Measurements from ENCODE around the gene ARHGAP42.
A peak's percentile ranks its signal among the peaks of the same experiment; 100 is the strongest.

ARHGAP42 gene

GRCh38 chr11:100918551-100919500 lies 231.7 kb downstream of the ARHGAP42 start:
- no peaks in the 10 kb centered on the region for H3K9me3 ChIP-seq (ENCODE audit: control insufficient read depth in 5 of 5, low read length in 5 of 5)
- peak overlapping the region; percentile 14 for H3K27ac ChIP-seq (ENCODE audit: low read depth, low read length)
- no peaks in the 10 kb centered on the region for H3K27me3 ChIP-seq (ENCODE audit: control insufficient read depth in 5 of 5, insufficient read depth in 4 of 5, low read length in 5 of 5)
- H3K9ac ChIP-seq (ENCODE audit: low read length in 5 of 5) = no peak overlapping the region
- H3K36me3 ChIP-seq (ENCODE audit: control insufficient read depth in 5 of 5, insufficient read depth in 5 of 5, low read length in 5 of 5) = peaks cover 0 to 3% (median 0%) of the 10 kb centered on the region in 5 donors
- no peak overlapping the region for H3K4me3 ChIP-seq (ENCODE audit: low read depth in 1 of 5, low read length in 5 of 5)
- peaks cover 0 to 25% (median 11%) of the 10 kb centered on the region in 5 donors for H3K4me1 ChIP-seq (ENCODE audit: control insufficient read depth in 5 of 5, insufficient read depth in 5 of 5, low read length in 5 of 5)

- peaks cover 0 to 25% (median 11%) of the 10 kb centered on the region in 5 donors for H3K4me1 ChIP-seq (ENCODE audit: control insufficient read depth in 5 of 5, insufficient read depth in 5 of 5, low read length in 5 of 5)
- no peak overlapping the region for H3K4me3 ChIP-seq (ENCODE audit: low read depth in 1 of 5, low read length in 5 of 5)
- H3K9me3 ChIP-seq (ENCODE audit: control insufficient read depth in 5 of 5, low read length in 5 of 5) = no peaks in the 10 kb centered on the region
- H3K36me3 ChIP-seq (ENCODE audit: control insufficient read depth in 5 of 5, insufficient read depth in 5 of 5, low read length in 5 of 5) = peaks cover 0 to 3% (median 0%) of the 10 kb centered on the region in 5 donors
- no peak overlapping the region for H3K9ac ChIP-seq (ENCODE audit: low read length in 5 of 5)
- no peaks in the 10 kb centered on the region for H3K27me3 ChIP-seq (ENCODE audit: control insufficient read depth in 5 of 5, insufficient read depth in 4 of 5, low read length in 5 of 5)
- H3K27ac ChIP-seq (ENCODE audit: low read depth, low read length) = no peak overlapping the region
Measured at GRCh38 chr11:100920593-100920992, 233.5 kb downstream of the ARHGAP42 start.

GRCh38 chr11:100922121-100922520 lies 235.0 kb downstream of the ARHGAP42 start:
- Histone ChIP-seq H3K4me3 (ENCODE audit: low read depth in 1 of 5, low read length in 5 of 5) (no peak overlapping the region), H3K27ac (ENCODE audit: low read depth, low read length) (no peak overlapping the region), H3K9ac (ENCODE audit: low read length in 5 of 5) (no peak overlapping the region), H3K4me1 (ENCODE audit: control insufficient read depth in 5 of 5, insufficient read depth in 5 of 5, low read length in 5 of 5) (peaks cover 0 to 23% (median 11%) of the 10 kb centered on the region in 5 donors), H3K9me3 (ENCODE audit: control insufficient read depth in 5 of 5, low read length in 5 of 5) (no peaks in the 10 kb centered on the region), H3K27me3 (ENCODE audit: control insufficient read depth in 5 of 5, insufficient read depth in 4 of 5, low read length in 5 of 5) (no peaks in the 10 kb centered on the region), H3K36me3 (ENCODE audit: control insufficient read depth in 5 of 5, insufficient read depth in 5 of 5, low read length in 5 of 5) (peaks cover 0 to 3% (median 0%) of the 10 kb centered on the region in 5 donors)

- H3K9ac ChIP-seq (ENCODE audit: low read length in 5 of 5) = no peak overlapping the region
- no peaks in the 10 kb centered on the region for H3K27me3 ChIP-seq (ENCODE audit: control insufficient read depth in 5 of 5, insufficient read depth in 4 of 5, low read length in 5 of 5)
- no peak overlapping the region for H3K27ac ChIP-seq (ENCODE audit: low read depth, low read length)
- H3K4me3 ChIP-seq (ENCODE audit: low read depth in 1 of 5, low read length in 5 of 5) = no peak overlapping the region
- peaks cover 0 to 17% (median 11%) of the 10 kb centered on the region in 5 donors for H3K4me1 ChIP-seq (ENCODE audit: control insufficient read depth in 5 of 5, insufficient read depth in 5 of 5, low read length in 5 of 5)
- no peaks in the 10 kb centered on the region for H3K9me3 ChIP-seq (ENCODE audit: control insufficient read depth in 5 of 5, low read length in 5 of 5)
- H3K36me3 ChIP-seq (ENCODE audit: control insufficient read depth in 5 of 5, insufficient read depth in 5 of 5, low read length in 5 of 5) = peaks cover 0 to 3% (median 0%) of the 10 kb centered on the region in 5 donors
Measured at GRCh38 chr11:100923555-100923954, 236.5 kb downstream of the ARHGAP42 start.

- H3K27ac ChIP-seq (ENCODE audit: low read depth, low read length) = no peak overlapping the region
- H3K9ac ChIP-seq (ENCODE audit: low read length in 5 of 5) = no peak overlapping the region
- H3K4me3 ChIP-seq (ENCODE audit: low read depth in 1 of 5, low read length in 5 of 5) = no peak overlapping the region
- H3K9me3 ChIP-seq (ENCODE audit: control insufficient read depth in 5 of 5, low read length in 5 of 5) = no peaks in the 10 kb centered on the region
- no peaks in the 10 kb centered on the region for H3K27me3 ChIP-seq (ENCODE audit: control insufficient read depth in 5 of 5, insufficient read depth in 4 of 5, low read length in 5 of 5)
- peaks cover 0 to 3% (median 0%) of the 10 kb centered on the region in 5 donors for H3K36me3 ChIP-seq (ENCODE audit: control insufficient read depth in 5 of 5, insufficient read depth in 5 of 5, low read length in 5 of 5)
- peaks cover 0 to 3% (median 0%) of the 10 kb centered on the region in 5 donors for H3K4me1 ChIP-seq (ENCODE audit: control insufficient read depth in 5 of 5, insufficient read depth in 5 of 5, low read length in 5 of 5)
Measured at GRCh38 chr11:100925935-100926334, 238.8 kb downstream of the ARHGAP42 start.

- Histone ChIP-seq H3K4me3 (ENCODE audit: low read depth in 1 of 5, low read length in 5 of 5) (no peak overlapping the region), H3K36me3 (ENCODE audit: control insufficient read depth in 5 of 5, insufficient read depth in 5 of 5, low read length in 5 of 5) (peaks cover 0 to 3% (median 0%) of the 10 kb centered on the region in 5 donors), H3K27ac (ENCODE audit: low read depth, low read length) (no peak overlapping the region), H3K27me3 (ENCODE audit: control insufficient read depth in 5 of 5, insufficient read depth in 4 of 5, low read length in 5 of 5) (no peaks in the 10 kb centered on the region), H3K9ac (ENCODE audit: low read length in 5 of 5) (no peak overlapping the region), H3K9me3 (ENCODE audit: control insufficient read depth in 5 of 5, low read length in 5 of 5) (no peaks in the 10 kb centered on the region), H3K4me1 (ENCODE audit: control insufficient read depth in 5 of 5, insufficient read depth in 5 of 5, low read length in 5 of 5) (peaks cover 0 to 3% (median 0%) of the 10 kb centered on the region in 5 donors)
Measured at GRCh38 chr11:100927579-100927978, 240.5 kb downstream of the ARHGAP42 start.

GRCh38 chr11:100928426-100928825 lies 241.3 kb downstream of the ARHGAP42 start:
- peaks cover 0 to 3% (median 0%) of the 10 kb centered on the region in 5 donors for H3K4me1 ChIP-seq (ENCODE audit: control insufficient read depth in 5 of 5, insufficient read depth in 5 of 5, low read length in 5 of 5)
- no peaks in the 10 kb centered on the region for H3K36me3 ChIP-seq (ENCODE audit: control insufficient read depth in 5 of 5, insufficient read depth in 5 of 5, low read length in 5 of 5)
- no peak overlapping the region for H3K27ac ChIP-seq (ENCODE audit: low read depth, low read length)
- no peaks in the 10 kb centered on the region for H3K27me3 ChIP-seq (ENCODE audit: control insufficient read depth in 5 of 5, insufficient read depth in 4 of 5, low read length in 5 of 5)
- no peaks in the 10 kb centered on the region for H3K9me3 ChIP-seq (ENCODE audit: control insufficient read depth in 5 of 5, low read length in 5 of 5)
- H3K9ac ChIP-seq (ENCODE audit: low read length in 5 of 5) = no peak overlapping the region
- H3K4me3 ChIP-seq (ENCODE audit: low read depth in 1 of 5, low read length in 5 of 5) = no peak overlapping the region

GRCh38 chr11:100929377-100929776 lies 242.3 kb downstream of the ARHGAP42 start:
- H3K27me3 ChIP-seq (ENCODE audit: control insufficient read depth in 5 of 5, insufficient read depth in 4 of 5, low read length in 5 of 5) = no peaks in the 10 kb centered on the region
- H3K9me3 ChIP-seq (ENCODE audit: control insufficient read depth in 5 of 5, low read length in 5 of 5) = no peaks in the 10 kb centered on the region
- no peak overlapping the region for H3K27ac ChIP-seq (ENCODE audit: low read depth, low read length)
- no peak overlapping the region for H3K9ac ChIP-seq (ENCODE audit: low read length in 5 of 5)
- H3K36me3 ChIP-seq (ENCODE audit: control insufficient read depth in 5 of 5, insufficient read depth in 5 of 5, low read length in 5 of 5) = no peaks in the 10 kb centered on the region
- H3K4me3 ChIP-seq (ENCODE audit: low read depth in 1 of 5, low read length in 5 of 5) = no peak overlapping the region
- peaks cover 0 to 3% (median 0%) of the 10 kb centered on the region in 5 donors for H3K4me1 ChIP-seq (ENCODE audit: control insufficient read depth in 5 of 5, insufficient read depth in 5 of 5, low read length in 5 of 5)

- H3K27me3 ChIP-seq (ENCODE audit: control insufficient read depth in 5 of 5, insufficient read depth in 4 of 5, low read length in 5 of 5) = no peaks in the 10 kb centered on the region
Measured at GRCh38 chr11:100930185-100930778, 243.2 kb downstream of the ARHGAP42 start.

More at GRCh38 chr11:100930185-100930778, 243.2 kb downstream of the ARHGAP42 start:
- H3K36me3 ChIP-seq (ENCODE audit: control insufficient read depth in 5 of 5, insufficient read depth in 5 of 5, low read length in 5 of 5) = no peaks in the 10 kb centered on the region
- H3K27ac ChIP-seq (ENCODE audit: low read depth, low read length) = no peak overlapping the region
- H3K9me3 ChIP-seq (ENCODE audit: control insufficient read depth in 5 of 5, low read length in 5 of 5) = no peaks in the 10 kb centered on the region
- no peak overlapping the region for H3K9ac ChIP-seq (ENCODE audit: low read length in 5 of 5)
- H3K4me3 ChIP-seq (ENCODE audit: low read depth in 1 of 5, low read length in 5 of 5) = no peak overlapping the region
- H3K4me1 ChIP-seq (ENCODE audit: control insufficient read depth in 5 of 5, insufficient read depth in 5 of 5, low read length in 5 of 5) = peaks cover 0 to 3% (median 0%) of the 10 kb centered on the region in 5 donors
